Measurements from ENCODE around the gene ST7. TPM values are rescaled to one million over a fixed set of nuclear protein-coding genes. Genes with fewer than 3 reads are reported as not detected.

ST7 gene
- total and polyA plus RNA-seq, 2 of the 8 experiments (the other 6 are each of a cell fraction or from before 2014, with no cell fraction given) = 16.3 to 18.0 TPM

DNA sequence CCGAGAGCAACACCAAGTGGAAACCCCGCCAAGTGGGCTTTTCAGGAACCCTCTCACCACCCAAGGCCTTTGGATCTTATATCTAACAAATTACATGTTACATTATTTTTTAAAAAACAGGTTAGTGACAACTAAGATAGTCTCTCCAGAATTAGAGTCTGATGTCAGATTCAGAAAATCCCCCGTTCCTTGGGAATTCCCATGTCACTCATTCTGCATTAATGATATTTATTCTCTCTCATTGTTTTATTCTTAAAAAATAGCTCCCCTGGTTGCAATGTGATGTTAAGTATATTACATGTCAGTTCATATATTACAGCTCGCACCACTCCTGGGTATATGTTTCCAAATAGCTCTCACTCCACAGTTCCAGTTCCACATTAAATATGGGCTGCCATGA is 287.8 kb downstream of the ST7 start:
- ChIA-PET POLR2A (ENCODE audit: partially characterized antibody) (interaction anchor here (0.7 kb wide), 1 partner anchor 287 kb away, joined by 3 read pairs; no protein-coding TSS in a partner anchor), CTCF (ENCODE audit: partially characterized antibody) (interaction anchor here (1.1 kb wide), 1 partner anchor 162 kb away, joined by 3 read pairs; no protein-coding TSS in a partner anchor)
- no peak overlapping the region for H3K56ac ChIP-seq (replicated peaks; ENCODE audit: insufficient read length, low read depth, low read length)
- no peaks in the 10 kb centered on the region for H3K79me2 ChIP-seq (ENCODE audit: control insufficient read depth in 1 of 2, insufficient read depth in 2 of 2, low read length in 2 of 2)
- H2BK120ac ChIP-seq (replicated peaks; ENCODE audit: low read depth, low read length) = no peak overlapping the region
- no peak overlapping the region for H3K14ac ChIP-seq (ENCODE audit: insufficient read length)
- FAIRE-seq = no peak
- no peak for DNase-seq (ENCODE audit: low read depth in 1 of 2, low spot score in 2 of 2)
- H2AK5ac ChIP-seq (ENCODE audit: low read depth, low read length) = no peak overlapping the region
- no peaks in the 10 kb centered on the region for H3K27me3 ChIP-seq (replicated peaks in 1 of 4; ENCODE audit: control insufficient read depth in 3 of 4, extremely low read depth in 1 of 4, insufficient read depth in 3 of 4, low read length in 3 of 4)
- H3K27ac ChIP-seq (ENCODE audit: low read depth, low read length) = no peak overlapping the region
- no peak overlapping the region for H3K4ac ChIP-seq (replicated peaks; ENCODE audit: insufficient read length, low read depth, low read length)
- no peak overlapping the region for H3K4me3 ChIP-seq (ENCODE audit: extremely low read depth in 1 of 4, insufficient read depth in 2 of 4, low read depth in 3 of 4, low read length in 4 of 4)
- H2BK20ac ChIP-seq (ENCODE audit: low read length) = no peak overlapping the region
- no peak overlapping the region for H3K23ac ChIP-seq (ENCODE audit: insufficient read length)
- H3K23me2 ChIP-seq (ENCODE audit: low read depth, low read length) = no peaks in the 10 kb centered on the region
- peaks cover under 1 to 5% of the 10 kb centered on the region in 2 experiments; a peak in 1 of 4 replicates for H3K9me3 ChIP-seq (ENCODE audit: insufficient read depth in 2 of 2, low read depth in 1 of 2, low read length in 1 of 2)
- no peaks in the 10 kb centered on the region for H3K36me3 ChIP-seq (ENCODE audit: control insufficient read depth in 2 of 4, insufficient read depth in 4 of 4, low read length in 3 of 4)
- H4K91ac ChIP-seq (replicated peaks; ENCODE audit: insufficient read length, low read length) = no peak overlapping the region
- no peak overlapping the region for H3K18ac ChIP-seq (ENCODE audit: extremely low read depth, low read length)
- no peaks in the 10 kb centered on the region for H3K4me1 ChIP-seq (replicated peaks in 1 of 4; ENCODE audit: control insufficient read depth in 3 of 4, insufficient read depth in 4 of 4, low read length in 3 of 4)
- no peaks in the 10 kb centered on the region for H3K79me1 ChIP-seq (ENCODE audit: low read depth, low read length)
- H4K20me1 ChIP-seq (replicated peaks in 1 of 2; ENCODE audit: control insufficient read depth in 1 of 2, insufficient read depth in 2 of 2, low read length in 2 of 2) = no peaks in the 10 kb centered on the region
- H2BK5ac ChIP-seq (ENCODE audit: low read depth, low read length) = no peak overlapping the region
- H4K8ac ChIP-seq (ENCODE audit: extremely low read depth, insufficient read depth, low read length) = no peak overlapping the region
- no peak overlapping the region for H4K5ac ChIP-seq (ENCODE audit: insufficient read length, low read depth, low read length)
- H3K9ac ChIP-seq (replicated peaks in 1 of 4; ENCODE audit: extremely low read depth in 1 of 4, low read depth in 3 of 4, low read length in 3 of 4) = no peak overlapping the region
- H2AFZ ChIP-seq (ENCODE audit: low read length) = no peak overlapping the region
- H2BK12ac ChIP-seq (ENCODE audit: low read depth, low read length) = no peak overlapping the region
- no peak overlapping the region for H3K4me2 ChIP-seq (ENCODE audit: insufficient read depth in 1 of 2, low read depth in 2 of 2, low read length in 2 of 2)
- H2BK15ac ChIP-seq (ENCODE audit: low read length) = no peak overlapping the region
- WGBS, 2 experiments (ENCODE audit: extremely low coverage in 1 of 2, insufficient coverage in 1 of 2, insufficient read length in 1 of 2, insufficient replicate concordance in 2 of 2, low coverage in 1 of 2, low lambda C conversion rate in 2 of 2, missing lambda C conversion rate in 1 of 2) = 93% methylated on average over 4 of the region's 4 CpGs; no CpG with 5 or more reads in 1 of the 2 experiments
- TF ChIP-seq EP300 (IDR thresholded peaks at IDR 0.05; ENCODE audit: borderline replicate concordance in 1 of 2, low read depth in 2 of 2, low read length in 2 of 2) (no peak), CREB1 (IDR thresholded peaks at IDR 0.05) (no peak), TAF1 (IDR thresholded peaks at IDR 0.05; ENCODE audit: low read depth, low read length) (no peak), CHD2 (IDR thresholded peaks at IDR 0.05; ENCODE audit: low read length) (no peak), GTF2F1 (IDR thresholded peaks at IDR 0.05; ENCODE audit: borderline replicate concordance, low read depth, low read length) (no peak), BACH1 (IDR thresholded peaks at IDR 0.05; ENCODE audit: low read length) (no peak), EGR1 (IDR thresholded peaks at IDR 0.05; ENCODE audit: borderline replicate concordance, low read depth, low read length) (no peak), KDM4A (IDR thresholded peaks at IDR 0.05; ENCODE audit: low read depth, low read length, severe bottlenecking) (no peak), CHD1 (IDR thresholded peaks at IDR 0.05; ENCODE audit: low read depth, low read length) (no peak), YY1 (IDR thresholded peaks at IDR 0.05; ENCODE audit: low read depth, low read length) (no peak), BCL11A (IDR thresholded peaks at IDR 0.05; ENCODE audit: low read depth in 2 of 2, low read length in 2 of 2) (no peak), HDAC6 (IDR thresholded peaks at IDR 0.05; ENCODE audit: low read depth, low read length) (no peak), POU5F1 (IDR thresholded peaks at IDR 0.05; ENCODE audit: low read depth, low read length) (no peak), TCF12 (IDR thresholded peaks at IDR 0.05; ENCODE audit: low read depth, low read length) (no peak), MAFK (IDR thresholded peaks at IDR 0.05; ENCODE audit: low read depth, low read length) (no peak)
- TF ChIP-seq, protein P1, sequence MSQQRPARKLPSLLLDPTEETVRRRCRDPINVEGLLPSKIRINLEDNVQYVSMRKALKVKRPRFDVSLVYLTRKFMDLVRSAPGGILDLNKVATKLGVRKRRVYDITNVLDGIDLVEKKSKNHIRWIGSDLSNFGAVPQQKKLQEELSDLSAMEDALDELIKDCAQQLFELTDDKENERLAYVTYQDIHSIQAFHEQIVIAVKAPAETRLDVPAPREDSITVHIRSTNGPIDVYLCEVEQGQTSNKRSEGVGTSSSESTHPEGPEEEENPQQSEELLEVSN (IDR thresholded peaks at IDR 0.05) = no peak

All from H1 (cell line).